ENCODE data around the gene ZBTB8B. TPM values are rescaled to one million over a fixed set of nuclear protein-coding genes. Genes with fewer than 3 reads are reported as not detected.

Gene ZBTB8B
- total RNA-seq, result 0.08 and 0.10 TPM in 2 replicates
- long read RNA-seq, result 0 reads

GRCh38 chr1:32464716-32465577, at the start of gene ZBTB8B:
ZBTB8B (plus strand) TSS chr1:32465072; CDS start chr1:32470625, 5,553 bp downstream.
- Mint-ChIP-seq H3K27ac (ENCODE audit: unreplicated experiment) (no peak within 1 kb of the TSS), H3K36me3 (ENCODE audit: unreplicated experiment) (peaks cover 1% of the 10 kb centered on the region), H3K9me3 (ENCODE audit: unreplicated experiment) (no peaks in the 10 kb centered on the region), H3K4me1 (ENCODE audit: unreplicated experiment) (peaks cover 13% of the 10 kb centered on the region), H3K4me3 (ENCODE audit: unreplicated experiment) (peak within 1 kb of the TSS; percentile 91), H3K27me3 (ENCODE audit: unreplicated experiment) (peaks cover 20% of the 10 kb centered on the region)
- peak; percentile 96 for DNase-seq (ENCODE audit: extremely low spot score, unreplicated experiment)
- no peak for TF ChIP-seq CTCF (IDR thresholded peaks at IDR 0.05)

- Mint-ChIP-seq H3K4me3 (ENCODE audit: unreplicated experiment) (no peak overlapping the region), H3K9me3 (ENCODE audit: unreplicated experiment) (no peaks in the 10 kb centered on the region), H3K27ac (ENCODE audit: unreplicated experiment) (no peak overlapping the region), H3K36me3 (ENCODE audit: unreplicated experiment) (no peaks in the 10 kb centered on the region), H3K4me1 (ENCODE audit: unreplicated experiment) (no peaks in the 10 kb centered on the region), H3K27me3 (ENCODE audit: unreplicated experiment) (peaks cover 48% of the 10 kb centered on the region)
- no peak for DNase-seq (ENCODE audit: extremely low spot score, unreplicated experiment)
- no peak for TF ChIP-seq CTCF (IDR thresholded peaks at IDR 0.05)
These were observed 43.1 kb upstream of the ZBTB8B start for GRCh38 chr1:32421775-32422174.

GRCh38 chr1:32426489-32427255, 38.2 kb upstream of the ZBTB8B start:
- no peak overlapping the region for H3K4me3 Mint-ChIP-seq (ENCODE audit: unreplicated experiment)
- DNase-seq (ENCODE audit: extremely low spot score, unreplicated experiment), result no peak
- H3K9me3 Mint-ChIP-seq (ENCODE audit: unreplicated experiment), result no peaks in the 10 kb centered on the region
- H3K4me1 Mint-ChIP-seq (ENCODE audit: unreplicated experiment), result no peaks in the 10 kb centered on the region
- TF ChIP-seq CTCF (IDR thresholded peaks at IDR 0.05), result no peak
- H3K27ac Mint-ChIP-seq (ENCODE audit: unreplicated experiment), result no peak overlapping the region
- H3K36me3 Mint-ChIP-seq (ENCODE audit: unreplicated experiment), result no peaks in the 10 kb centered on the region
- peaks cover 34% of the 10 kb centered on the region for H3K27me3 Mint-ChIP-seq (ENCODE audit: unreplicated experiment)

GRCh38 chr1:32427264-32427963, 37.5 kb upstream of the ZBTB8B start:
- H3K27me3 Mint-ChIP-seq (ENCODE audit: unreplicated experiment), result peaks cover 32% of the 10 kb centered on the region
- no peak overlapping the region for H3K27ac Mint-ChIP-seq (ENCODE audit: unreplicated experiment)
- DNase-seq (ENCODE audit: extremely low spot score, unreplicated experiment), result no peak
- H3K4me3 Mint-ChIP-seq (ENCODE audit: unreplicated experiment), result no peak overlapping the region
- no peak for TF ChIP-seq CTCF (IDR thresholded peaks at IDR 0.05)
- H3K36me3 Mint-ChIP-seq (ENCODE audit: unreplicated experiment), result no peaks in the 10 kb centered on the region
- H3K4me1 Mint-ChIP-seq (ENCODE audit: unreplicated experiment), result no peaks in the 10 kb centered on the region
- H3K9me3 Mint-ChIP-seq (ENCODE audit: unreplicated experiment), result no peaks in the 10 kb centered on the region

Measured in osteocyte (in vitro differentiated cells).